Left ventricle myocardium inferior (tissue), 1 donor: ENCODE measurements around the gene CCRL2. TPM values are rescaled to one million over a fixed set of nuclear protein-coding genes. Genes with fewer than 3 reads are reported as not detected.

Experiments used
- DNase-seq: peaks from one replicate; pipeline ENCODE4 v3.0.0-alpha.2; 2020
- H3K27ac ChIP-seq: fragments of 200-600 bp; replicated peaks from 2 replicates; pipeline ENCODE4 v1.8.0; 2021
- H3K27me3 ChIP-seq: fragments of 200-600 bp; 2 replicates; pipeline ENCODE4 v1.8.0; 2021; ENCODE audit warnings: low read depth
- H3K36me3 ChIP-seq: fragments of 200-600 bp; 2 replicates; pipeline ENCODE4 v1.8.0; 2021
- H3K4me1 ChIP-seq: fragments of 200-600 bp; 2 replicates; pipeline ENCODE4 v1.8.0; 2021
- H3K4me3 ChIP-seq: fragments of 200-600 bp; 2 replicates; pipeline ENCODE4 v1.8.0; 2021; ENCODE audit warnings: mild to moderate bottlenecking, moderate library complexity
- H3K9me3 ChIP-seq: fragments of 200-600 bp; replicated peaks from 2 replicates; pipeline ENCODE4 v1.8.0; 2021
- CTCF ChIP-seq: fragments of 200-600 bp; IDR thresholded peaks from 2 replicates; pipeline ENCODE4 v1.8.0; 2021; ENCODE audit warnings: antibody characterized with exemption, mild to moderate bottlenecking, borderline replicate concordance
- intact Hi-C: fragments of 100-400 bp; cut with micrococcal nuclease; formaldehyde crosslinking; loops from one replicate; pipeline ENCODE4 v1.11.0; 2022
- long read RNA-seq: library from polyadenylated mRNA; unstranded; transcript quantifications from one replicate; pipeline ENCODE4 v2.0.0, GENCODE V29; 2021
- total RNA-seq: library from RNA; stranded (reverse); fragmentation: NEBNext Ultra II Directional; extraction: Animal tissue kit (Norgen Biotek cat#: 25700); gene quantifications from one replicate; pipeline ENCODE4 v1.2.1, GENCODE V29; 2021
- donor health status: DM: no; HTN: yes; CAD: no; lungs with severe emphysema.

Gene CCRL2
- total RNA-seq = 1.5 TPM
- long read RNA-seq = 0 reads

- peak within 1 kb of the TSS; percentile 60 for H3K4me3 ChIP-seq
- peak; percentile 45 for DNase-seq
- intact Hi-C loops = no loop called here
- peak within 1 kb of the TSS; percentile 84 for H3K27ac ChIP-seq
- TF ChIP-seq CTCF = no peak
- H3K4me1 ChIP-seq = peaks cover 75% of the 10 kb centered on the region
- no peaks in the 10 kb centered on the region for H3K36me3 ChIP-seq
- H3K27me3 ChIP-seq = no peaks in the 10 kb centered on the region
- no peaks in the 10 kb centered on the region for H3K9me3 ChIP-seq
Observed at GRCh38 chr3:46406788-46407611, at the start of gene CCRL2, which contains the start of gene CCR5AS. Gene CCRL2 (plus strand): TSS chr3:46407259. CDS start chr3:46408080, 821 bp downstream. Gene CCR5AS (minus strand): TSS chr3:46407066.

GRCh38 chr3:46358466-46358865, 48.6 kb upstream of the CCRL2 start:
- Histone ChIP-seq H3K9me3 (no peaks in the 10 kb centered on the region), H3K27ac (no peak overlapping the region), H3K4me1 (no peaks in the 10 kb centered on the region), H3K27me3 (peaks cover 48% of the 10 kb centered on the region), H3K36me3 (no peaks in the 10 kb centered on the region), H3K4me3 (no peak overlapping the region)
- no peak for DNase-seq
- intact Hi-C loops = no loop called here
- no peak for TF ChIP-seq CTCF

- intact Hi-C loops = no loop called here
- Histone ChIP-seq H3K9me3 (no peaks in the 10 kb centered on the region), H3K4me1 (no peaks in the 10 kb centered on the region), H3K36me3 (no peaks in the 10 kb centered on the region), H3K27ac (peak overlapping the region; percentile 19), H3K4me3 (no peak overlapping the region), H3K27me3 (peaks cover 34% of the 10 kb centered on the region)
- no peak for TF ChIP-seq CTCF
- DNase-seq = no peak
Observed at GRCh38 chr3:46359733-46360493, 47.1 kb upstream of the CCRL2 start.

GRCh38 chr3:46360907-46361306, 46.2 kb upstream of the CCRL2 start:
- H3K4me1 ChIP-seq = no peaks in the 10 kb centered on the region
- no peaks in the 10 kb centered on the region for H3K36me3 ChIP-seq
- no peak for DNase-seq
- intact Hi-C loops = no loop called here
- no peaks in the 10 kb centered on the region for H3K9me3 ChIP-seq
- H3K4me3 ChIP-seq = no peak overlapping the region
- TF ChIP-seq CTCF = no peak
- peaks cover 32% of the 10 kb centered on the region for H3K27me3 ChIP-seq
- H3K27ac ChIP-seq = no peak overlapping the region

GRCh38 chr3:46361408-46362283, 45.4 kb upstream of the CCRL2 start:
- Histone ChIP-seq H3K4me1 (no peaks in the 10 kb centered on the region), H3K27ac (no peak overlapping the region), H3K27me3 (peaks cover 31% of the 10 kb centered on the region), H3K9me3 (no peaks in the 10 kb centered on the region), H3K36me3 (no peaks in the 10 kb centered on the region), H3K4me3 (no peak overlapping the region)
- no peak for DNase-seq
- intact Hi-C loops = no loop called here
- no peak for TF ChIP-seq CTCF
